ENCODE measurements around the gene MYOZ1.
A peak's percentile ranks its signal among the peaks of the same experiment; 100 is the strongest.

MYOZ1 gene

DNA sequence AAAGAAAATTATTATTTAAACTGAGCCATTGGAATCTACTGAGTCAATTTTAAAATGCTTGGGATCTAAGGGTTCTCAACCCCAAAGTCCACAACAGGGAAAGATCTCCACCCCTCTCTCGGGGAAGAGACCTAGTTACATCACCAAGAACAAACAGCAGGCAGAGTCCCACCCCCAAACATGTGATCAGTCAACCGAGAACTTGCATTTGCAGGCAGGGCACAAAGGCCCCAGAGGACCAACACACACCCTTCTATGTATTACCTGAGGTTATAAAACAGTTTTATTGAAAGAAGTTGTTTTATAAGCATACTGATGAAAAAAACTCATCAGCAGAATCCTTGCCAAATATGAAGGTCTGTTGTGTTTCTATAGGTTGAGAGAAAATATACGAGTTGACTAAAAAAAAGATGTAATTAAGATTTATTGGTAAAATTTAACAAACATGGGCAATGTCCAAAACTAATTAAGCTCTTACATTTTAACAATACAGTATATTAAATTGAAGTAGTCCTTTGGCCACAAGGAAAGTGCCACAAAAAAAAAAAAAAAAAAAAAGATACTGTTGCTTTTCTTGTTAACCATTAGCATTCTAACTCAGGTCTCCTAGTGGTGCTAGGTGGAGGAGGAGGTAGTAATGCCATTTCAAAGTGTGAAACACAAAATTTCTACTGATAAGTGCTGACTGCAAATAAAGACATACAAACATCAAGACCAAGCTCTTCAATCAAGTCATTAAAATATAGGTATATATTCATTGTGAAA lies 49.2 kb downstream of the MYOZ1 start:
- DNase-seq: peak; percentile 12

DNA sequence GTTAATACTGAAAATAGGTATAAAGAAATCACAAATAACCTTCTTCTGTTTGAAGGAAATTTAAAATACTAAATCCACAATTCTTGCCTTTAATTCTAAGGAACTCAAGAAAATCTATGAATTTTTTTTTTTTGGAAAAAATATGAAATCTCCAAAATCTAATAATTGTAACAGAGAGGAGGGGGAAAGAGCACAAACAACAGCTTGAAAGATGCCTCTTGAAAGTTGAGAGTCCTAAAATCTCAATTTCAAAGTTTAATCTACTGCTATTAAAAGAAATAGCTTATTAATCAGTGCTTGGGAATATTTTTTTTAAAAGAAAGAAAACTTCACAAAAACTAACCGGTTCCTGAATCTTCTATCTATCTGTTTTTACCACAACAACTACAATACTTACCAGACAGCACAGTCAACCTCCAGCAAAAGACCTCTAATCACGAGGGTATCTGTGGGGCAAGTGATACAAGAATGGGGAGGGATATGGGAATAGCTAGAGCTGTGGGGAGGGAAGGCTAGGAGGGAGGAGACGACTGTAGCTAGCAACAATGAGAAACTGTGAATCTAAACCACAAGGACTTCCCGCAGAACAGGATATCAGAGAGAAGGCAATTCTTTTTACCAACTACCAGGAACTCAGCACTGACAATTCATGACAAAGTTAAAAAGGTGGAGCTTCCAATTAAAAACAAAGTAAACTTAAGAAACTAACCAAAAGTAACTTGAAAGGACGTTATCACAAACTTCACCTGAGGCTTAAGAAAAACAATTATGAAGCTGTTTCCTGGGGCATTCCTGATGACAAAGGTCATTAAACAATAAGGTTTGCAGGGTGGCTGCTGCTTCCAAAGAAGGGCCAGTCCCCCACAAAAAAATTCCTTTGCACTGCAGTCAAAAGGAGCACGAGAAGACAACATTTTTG lies 50.1 kb downstream of the MYOZ1 start, which contains the start of gene USP54:
Gene USP54, minus strand, starts transcription at position 462 of the 919 bp plus-strand sequence. CDS start 15,684 bp downstream, outside the sequence.
- no peak for DNase-seq

DNA sequence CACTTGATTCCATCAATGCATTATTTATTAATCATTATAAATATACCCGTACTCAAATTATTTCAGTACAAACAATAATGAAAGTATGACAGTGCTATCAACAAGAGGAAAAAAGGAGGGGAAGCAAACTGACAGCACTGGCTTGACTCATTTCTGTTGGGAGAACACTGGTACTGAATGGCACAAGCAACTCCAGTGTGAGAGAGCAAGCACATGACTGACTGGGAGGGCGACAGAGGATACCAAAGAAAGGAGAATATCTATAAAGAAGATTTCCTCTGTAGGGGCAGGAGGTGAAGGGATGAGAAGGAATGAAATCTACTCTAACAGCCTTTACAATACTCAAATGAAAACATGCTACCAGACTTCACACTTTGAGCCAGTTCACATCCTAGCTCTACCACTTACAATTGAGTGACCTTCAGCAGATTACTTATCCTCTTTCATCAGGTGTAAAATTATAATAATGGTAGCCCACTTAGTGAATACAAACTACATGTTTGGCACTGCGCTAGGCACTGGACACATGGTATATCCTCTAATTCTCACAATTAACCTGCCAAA lies 51.6 kb downstream of the MYOZ1 start:
- DNase-seq: no peak

GRCh38 chr10:73588656-73589055 lies 52.6 kb downstream of the MYOZ1 start:
- no peak for DNase-seq

GRCh38 chr10:73586583-73586984 lies 54.7 kb downstream of the MYOZ1 start:
- no peak for DNase-seq

DNA sequence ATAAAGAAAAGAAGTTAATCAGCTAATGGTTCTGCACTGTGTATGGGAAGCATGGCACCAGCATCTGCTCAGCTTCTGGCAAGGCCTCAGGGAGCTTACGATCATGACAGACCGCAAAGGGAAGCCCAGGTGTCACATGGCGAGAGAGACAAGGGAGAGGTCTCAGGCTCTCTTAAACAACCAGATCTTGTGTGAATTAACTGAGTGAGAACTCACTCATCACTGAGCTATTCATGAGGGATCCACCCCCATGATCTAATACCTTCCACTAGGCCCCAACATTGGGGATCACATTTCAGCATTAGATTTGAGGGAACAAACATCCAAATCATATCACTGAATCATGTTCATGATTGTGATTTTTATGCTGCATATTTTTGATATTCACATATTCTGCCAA lies 55.9 kb downstream of the MYOZ1 start:
- DNase-seq: no peak

DNA sequence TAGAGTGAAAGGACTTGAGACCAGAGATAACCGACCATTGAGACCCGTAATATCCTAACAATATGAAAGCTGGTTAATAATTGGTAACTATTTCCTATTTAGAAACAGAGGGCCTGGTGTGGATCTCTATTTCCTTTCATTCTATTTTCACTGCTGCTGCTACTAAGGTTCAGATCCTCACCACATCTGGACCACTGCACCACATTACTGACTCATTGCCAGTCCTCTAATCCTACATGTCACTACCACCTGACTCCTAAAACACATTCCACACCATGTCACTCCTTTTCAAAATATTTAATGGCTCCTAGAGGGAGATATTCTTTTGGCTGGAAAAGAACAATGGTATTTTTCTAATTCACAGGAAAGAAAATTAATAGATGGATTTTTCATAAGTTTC lies 56.5 kb downstream of the MYOZ1 start:
- DNase-seq: no peak

DNA sequence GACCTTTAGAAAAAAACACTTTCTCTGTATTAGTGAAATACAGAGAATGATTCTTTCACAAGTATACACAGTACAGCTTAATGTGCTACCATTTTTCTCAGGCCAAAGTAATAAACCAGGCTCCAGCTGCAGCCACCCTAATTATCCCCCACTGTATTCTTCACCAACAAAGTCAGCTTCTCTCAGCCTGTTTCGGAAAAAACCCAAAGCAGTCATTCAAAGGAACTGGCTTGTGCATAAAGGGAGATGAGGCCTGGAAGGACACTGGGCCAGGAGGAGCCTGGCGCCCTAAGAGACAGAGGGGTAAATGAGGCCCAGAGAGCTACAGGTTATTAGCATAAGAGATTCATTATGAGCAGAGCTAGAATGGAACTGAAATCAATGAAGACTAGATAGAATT lies 59.4 kb downstream of the MYOZ1 start:
- DNase-seq: no peak

Measured in activated CD4-positive, alpha-beta T cell treated with anti-CD3 and anti-CD28 coated beads for 48 hours (primary cell).